GM12892 (cell line): ENCODE results near the gene SSH3.
A peak's percentile ranks its signal among the peaks of the same experiment; 100 is the strongest.

Experiments used
- DNase-seq: peaks from one replicate; pipeline ENCODE4 v3.0.0; 2011; ENCODE audit not compliant: insufficient read length
- FAIRE-seq: peaks from 2 replicates; lab custom pipeline; 2011; peaks lifted over from hg19 to GRCh38; lab: Jason Lieb, UNC
- POLR2A ChIP-seq: IDR thresholded peaks from 2 replicates; pipeline ENCODE4 v1.6.1; 2011; ENCODE audit warnings: low read depth, low read length, control low read depth
- POLR2AphosphoS5 ChIP-seq: IDR thresholded peaks from 2 replicates; pipeline ENCODE4 v1.6.1; 2011; ENCODE audit warnings: low read depth, low read length, control low read depth
- TAF1 ChIP-seq: IDR thresholded peaks from 2 replicates; pipeline ENCODE4 v1.6.1; 2011; ENCODE audit warnings: low read depth, mild to moderate bottlenecking, control low read depth, low read length, borderline replicate concordance

Gene SSH3

DNA sequence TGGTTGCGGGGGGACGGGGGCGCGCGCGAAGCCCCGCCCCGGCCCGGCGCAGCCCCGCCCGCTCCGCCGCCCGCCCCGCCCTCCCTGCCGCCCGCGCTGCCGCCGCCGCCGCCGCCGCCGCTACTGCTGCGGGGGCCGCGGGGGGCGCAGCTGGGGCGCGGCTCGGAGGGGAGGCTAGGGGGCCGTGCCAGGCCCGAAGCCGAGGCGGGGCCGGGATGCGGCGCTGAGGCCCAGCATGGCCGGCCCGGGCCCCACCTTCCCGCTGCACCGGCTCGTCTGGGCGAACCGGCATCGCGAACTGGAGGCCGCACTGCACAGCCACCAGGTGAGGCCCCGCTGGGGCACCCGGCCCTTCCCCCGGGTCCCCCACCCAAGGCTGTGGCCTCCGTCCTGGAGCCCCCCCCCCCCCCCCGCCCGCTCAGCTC lies 14.1 kb upstream of the SSH3 start, which contains the start of gene ANKRD13D:
TSS of gene ANKRD13D (plus strand) at position 78 of the 425 bp plus-strand sequence. CDS start at position 236, 158 bp downstream.
- DNase-seq (no peak), FAIRE-seq (no peak)
- no peak for TF ChIP-seq TAF1
- TF ChIP-seq POLR2AphosphoS5: no peak
- TF ChIP-seq POLR2A: no peak

DNA sequence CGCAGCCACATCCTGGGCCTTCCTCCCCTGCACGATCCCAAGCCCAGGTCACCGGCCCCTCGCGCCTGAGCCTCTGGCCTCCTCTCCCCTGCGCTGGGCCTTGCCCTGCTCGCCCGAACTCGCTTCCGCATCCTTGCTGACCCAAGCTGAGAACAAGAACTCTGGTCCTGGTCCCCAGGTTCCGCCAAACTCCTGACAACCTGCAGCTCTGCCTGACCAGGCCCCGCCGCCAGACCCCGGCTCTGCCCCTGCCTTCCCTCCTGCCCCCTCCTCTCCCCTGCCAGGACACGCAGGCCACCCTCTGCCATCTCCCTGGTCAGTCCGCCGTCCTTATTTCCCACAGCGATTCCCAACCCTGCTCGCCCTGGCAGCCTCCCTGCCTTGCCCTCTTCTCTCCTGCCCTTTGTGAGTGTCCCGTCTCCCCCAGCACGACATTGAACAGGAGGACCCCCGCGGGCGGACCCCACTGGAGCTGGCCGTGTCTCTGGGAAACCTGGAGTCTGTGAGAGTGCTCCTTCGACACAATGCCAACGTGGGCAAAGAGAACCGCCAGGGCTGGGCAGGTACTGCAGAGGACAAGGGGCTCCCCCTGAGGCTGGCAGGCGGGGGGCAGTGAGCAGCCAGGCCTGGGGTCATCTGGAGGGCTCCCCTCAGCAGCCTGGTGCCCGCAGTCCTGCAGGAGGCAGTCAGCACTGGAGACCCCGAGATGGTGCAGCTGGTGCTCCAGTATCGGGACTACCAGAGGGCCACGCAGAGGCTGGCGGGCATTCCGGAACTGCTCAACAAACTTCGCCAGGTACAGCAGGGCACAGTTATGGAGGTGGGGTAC lies 13.5 kb upstream of the SSH3 start:
- TF ChIP-seq POLR2AphosphoS5 (no peak), TAF1 (no peak)
- no peak for DNase-seq
- FAIRE-seq: peak; percentile 83

DNA sequence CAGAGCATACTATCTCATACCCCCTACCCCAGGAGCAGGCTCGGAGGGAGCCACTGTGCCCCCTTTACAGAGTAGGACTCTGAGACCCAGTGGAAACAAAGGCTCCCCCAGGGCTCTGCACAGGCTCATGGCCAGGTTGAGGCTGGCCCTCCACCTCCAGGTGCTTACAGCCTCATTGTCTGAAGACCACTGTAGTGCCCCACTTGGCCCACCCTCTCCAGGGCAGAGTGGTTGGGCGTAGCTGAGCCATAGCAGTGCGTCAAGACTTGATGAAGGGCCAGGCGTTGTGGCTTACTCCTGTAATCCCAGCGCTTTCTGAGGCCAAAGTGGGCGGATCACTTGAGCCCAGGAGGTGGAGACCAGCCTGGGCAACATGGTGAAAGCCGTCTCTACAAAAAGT lies 12.5 kb upstream of the SSH3 start:
- FAIRE-seq: no peak
- no peak for DNase-seq
- TF ChIP-seq POLR2AphosphoS5 (no peak), POLR2A (no peak), TAF1 (no peak)

DNA sequence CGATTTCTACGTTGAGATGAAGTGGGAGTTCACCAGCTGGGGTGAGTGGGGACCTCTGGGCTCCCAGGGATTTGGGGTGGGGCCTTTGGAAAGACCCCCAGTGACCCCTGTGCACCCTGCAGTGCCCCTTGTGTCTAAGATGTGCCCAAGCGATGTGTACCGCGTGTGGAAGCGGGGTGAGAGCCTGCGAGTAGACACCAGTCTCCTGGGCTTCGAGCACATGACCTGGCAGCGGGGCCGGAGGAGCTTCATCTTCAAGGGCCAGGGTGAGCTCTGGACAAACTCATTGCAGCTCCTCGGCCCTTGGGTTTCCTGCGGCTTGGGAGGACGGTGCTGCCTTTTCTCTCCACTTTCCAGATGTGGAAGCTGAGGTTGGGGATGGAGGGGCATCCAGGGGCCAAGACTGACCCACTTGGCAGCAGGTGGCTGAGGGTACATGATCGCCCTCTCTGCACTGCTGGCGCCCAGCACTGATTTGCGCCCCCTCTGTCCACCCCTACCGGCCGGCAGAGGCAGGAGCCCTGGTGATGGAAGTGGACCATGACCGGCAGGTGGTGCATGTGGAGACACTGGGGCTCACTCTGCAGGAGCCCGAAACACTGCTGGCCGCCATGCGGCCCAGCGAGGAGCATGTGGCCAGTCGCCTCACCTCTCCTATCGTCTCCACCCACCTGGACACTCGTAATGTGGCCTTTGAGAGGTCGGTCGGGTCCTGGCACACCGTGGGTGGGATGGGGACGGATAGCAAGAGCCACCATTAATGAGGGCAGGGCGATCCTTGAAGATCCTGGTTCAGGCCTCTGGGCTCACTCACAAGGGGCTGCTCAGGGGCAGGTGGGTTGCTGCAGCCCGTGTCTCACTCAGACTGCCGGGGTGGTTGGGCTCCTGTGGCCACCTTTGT lies 11.6 kb upstream of the SSH3 start:
- no peak for TF ChIP-seq POLR2AphosphoS5
- TF ChIP-seq POLR2A: no peak
- no peak for TF ChIP-seq TAF1
- FAIRE-seq (no peak), DNase-seq (no peak)

DNA sequence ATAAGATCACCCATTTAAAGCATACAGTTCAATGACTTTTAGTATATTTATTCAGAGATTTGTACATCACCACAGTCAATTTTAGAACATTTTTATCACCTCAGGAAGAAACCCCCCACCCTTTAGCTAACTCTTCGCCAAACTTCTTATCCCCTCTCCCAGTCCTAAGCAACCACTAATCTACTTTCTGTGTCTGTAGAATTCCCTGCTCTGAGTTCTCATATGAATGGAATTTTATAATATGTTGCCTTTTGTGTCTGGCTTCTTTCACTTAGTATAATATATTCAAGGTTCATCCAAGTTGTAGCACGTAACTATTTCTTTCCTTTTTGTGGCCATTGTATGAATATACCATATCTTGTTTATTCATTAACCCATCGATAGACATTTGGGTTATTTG lies 10.7 kb upstream of the SSH3 start:
- FAIRE-seq: no peak
- DNase-seq: no peak
- no peak for TF ChIP-seq TAF1
- TF ChIP-seq POLR2AphosphoS5: no peak
- no peak for TF ChIP-seq POLR2A

DNA sequence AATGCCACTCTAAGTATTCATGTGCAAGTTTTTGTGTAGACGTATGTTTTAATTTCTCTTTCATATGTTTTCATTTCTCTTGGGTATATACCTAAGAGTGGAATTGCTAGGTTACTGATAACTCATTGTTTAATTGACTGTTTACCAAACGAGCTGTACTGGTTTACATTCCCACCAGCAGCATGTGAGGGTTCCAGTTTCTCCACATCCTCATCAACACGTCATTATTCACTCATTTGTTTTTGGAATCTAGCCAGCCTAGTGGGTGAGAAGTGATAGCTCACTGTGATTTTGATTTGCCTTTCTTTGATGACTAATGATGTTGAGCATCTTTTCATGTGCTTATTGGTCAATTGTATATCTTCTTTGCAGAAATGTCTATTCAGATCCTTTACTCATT lies 10.2 kb upstream of the SSH3 start:
- FAIRE-seq (no peak), DNase-seq (no peak)
- no peak for TF ChIP-seq POLR2A
- no peak for TF ChIP-seq TAF1
- TF ChIP-seq POLR2AphosphoS5: no peak

DNA sequence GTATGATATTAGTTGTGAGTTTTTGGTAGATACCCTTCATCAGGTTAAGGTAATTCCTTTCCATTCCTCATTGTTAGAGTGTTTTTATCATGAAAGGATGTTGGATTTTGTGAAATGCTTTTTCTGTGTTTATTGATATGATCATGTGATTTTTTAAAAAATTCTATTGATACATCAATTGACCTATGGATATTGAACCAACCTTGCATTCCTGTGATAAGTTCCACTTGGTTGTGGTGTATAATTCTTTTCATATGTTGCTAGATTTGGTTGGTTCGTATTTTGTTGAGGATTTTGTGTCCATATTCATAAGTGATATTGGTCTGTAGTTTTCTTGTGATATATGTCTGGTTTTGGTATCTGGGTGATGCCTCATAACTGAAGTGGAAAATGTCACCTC lies 7.5 kb upstream of the SSH3 start:
- TF ChIP-seq POLR2A: no peak
- TF ChIP-seq POLR2AphosphoS5: no peak
- no peak for TF ChIP-seq TAF1
- FAIRE-seq: no peak

DNA sequence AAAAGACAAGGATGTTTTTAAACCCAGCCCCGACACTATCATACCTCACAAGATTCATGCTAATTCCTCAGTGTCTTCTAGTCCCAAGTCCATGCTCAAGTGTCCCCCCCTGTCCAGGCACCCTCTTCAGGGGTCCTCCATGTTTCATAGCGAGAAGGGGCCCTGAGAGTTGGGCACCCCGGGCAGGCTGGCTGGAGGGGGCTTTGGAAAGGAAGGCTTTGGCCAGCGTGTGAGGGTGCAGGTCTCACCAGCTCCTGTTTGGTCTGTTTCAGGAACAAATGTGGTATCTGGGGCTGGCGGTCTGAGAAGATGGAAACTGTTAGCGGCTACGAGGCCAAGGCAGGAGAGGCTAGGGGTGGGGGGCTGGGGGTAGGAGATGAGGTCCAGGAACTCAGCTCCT lies 4.5 kb upstream of the SSH3 start:
- TF ChIP-seq TAF1 (no peak), POLR2A (no peak), POLR2AphosphoS5 (no peak)
- FAIRE-seq: no peak
- DNase-seq: no peak

More for the DNA sequence above, 7.5 kb upstream of the SSH3 start:
- no peak for DNase-seq

DNA sequence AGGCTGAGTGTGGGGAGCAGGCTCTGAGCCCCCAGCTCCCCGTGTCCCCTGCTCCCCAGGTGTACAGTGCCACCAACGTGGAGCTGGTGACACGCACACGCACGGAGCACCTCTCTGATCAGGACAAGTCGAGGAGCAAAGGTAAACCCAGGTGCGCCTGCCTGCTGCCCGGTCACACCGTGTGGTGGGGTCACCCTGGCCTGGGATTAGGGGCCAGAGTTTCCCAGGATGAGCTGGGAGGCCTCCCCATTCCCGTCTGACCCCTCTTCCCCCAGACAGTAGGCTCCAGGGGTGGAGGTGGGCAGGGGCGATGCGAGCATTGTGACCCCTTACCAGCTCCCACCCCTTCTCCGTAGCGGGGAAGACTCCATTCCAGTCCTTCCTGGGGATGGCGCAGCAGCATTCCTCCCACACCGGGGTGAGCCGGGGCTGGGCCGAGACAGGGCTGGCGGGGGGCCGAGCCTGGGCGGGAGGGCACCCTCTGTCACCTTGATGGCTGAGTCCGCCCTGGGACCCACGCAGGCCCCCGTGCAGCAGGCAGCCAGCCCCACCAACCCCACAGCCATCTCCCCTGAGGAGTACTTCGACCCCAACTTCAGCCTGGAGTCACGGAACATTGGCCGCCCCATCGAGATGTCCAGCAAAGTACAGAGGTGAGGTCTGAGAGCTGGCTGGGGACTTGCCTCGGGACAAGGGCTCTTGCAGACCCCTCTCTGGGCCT lies 3.7 kb upstream of the SSH3 start:
- FAIRE-seq: no peak
- TF ChIP-seq TAF1: no peak
- no peak for TF ChIP-seq POLR2A
- no peak; the same call in 1 of the 2 replicates for TF ChIP-seq POLR2AphosphoS5

DNA sequence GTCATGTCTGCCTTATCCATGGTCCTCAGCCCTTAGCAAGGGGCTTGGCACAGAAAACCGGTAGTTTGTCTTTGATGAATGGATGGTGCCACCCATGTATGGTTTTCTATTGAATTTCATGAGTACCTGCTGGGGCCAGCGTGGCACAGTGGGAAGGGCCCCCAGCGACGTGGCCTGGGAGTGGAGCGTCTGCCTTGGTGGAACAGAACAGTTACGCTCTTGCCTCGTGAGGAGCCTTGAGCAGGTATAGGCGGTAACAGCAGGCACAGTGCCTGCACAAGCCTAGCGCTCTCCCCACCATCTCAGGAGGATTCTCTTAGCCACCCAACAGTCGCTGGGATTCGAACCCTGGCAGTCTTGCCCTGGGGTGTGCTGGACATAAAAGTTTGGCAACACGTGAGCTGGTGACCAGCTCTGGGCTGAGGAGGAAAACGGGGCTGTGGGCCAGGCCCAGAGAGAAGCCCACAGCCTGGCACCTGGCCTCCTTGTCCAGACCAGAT lies 3.0 kb upstream of the SSH3 start:
- FAIRE-seq: no peak
- no peak for DNase-seq
- TF ChIP-seq POLR2A (no peak), TAF1 (no peak), POLR2AphosphoS5 (no peak)

More for the DNA sequence above, 3.7 kb upstream of the SSH3 start:
- no peak for DNase-seq

DNA sequence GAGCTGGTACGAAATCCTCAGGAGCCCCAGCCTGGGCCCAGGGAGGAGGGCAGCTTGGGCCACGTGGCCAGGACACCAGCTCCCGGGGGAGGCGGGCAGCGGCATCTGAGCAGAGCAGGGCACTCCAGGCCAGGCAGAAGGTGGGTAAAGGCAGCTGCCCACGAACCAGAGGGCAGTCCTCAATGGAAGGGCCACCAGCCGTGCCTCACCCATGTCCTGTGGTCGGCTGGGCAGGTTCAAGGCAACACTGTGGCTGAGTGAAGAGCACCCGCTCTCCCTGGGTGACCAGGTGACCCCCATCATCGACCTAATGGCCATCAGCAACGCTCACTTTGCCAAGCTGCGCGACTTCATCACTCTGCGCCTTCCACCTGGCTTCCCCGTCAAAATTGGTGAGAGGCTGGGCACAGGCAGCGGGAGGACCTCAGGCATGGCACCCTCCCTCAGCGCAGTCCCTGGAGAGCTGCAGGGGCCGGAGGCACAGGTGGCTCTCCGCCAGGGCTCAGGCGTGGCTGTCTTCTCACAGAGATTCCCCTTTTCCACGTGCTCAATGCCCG lies 2.5 kb upstream of the SSH3 start:
- no peak for FAIRE-seq
- TF ChIP-seq POLR2A (no peak), POLR2AphosphoS5 (0 out of 2 replicates have a peak, but pooled peaks have one; percentile 38), TAF1 (no peak)
- DNase-seq: no peak
